ENCODE measurements around the gene MOB3C. TPM values are rescaled to one million over a fixed set of nuclear protein-coding genes. Genes with fewer than 3 reads are reported as not detected.

MOB3C gene
- total RNA-seq, 1 donor from 2014 or later = 8.6 TPM

- no peak for DNase-seq (ENCODE audit: low read depth in 2 of 2)
Measured at GRCh38 chr1:46638921-46639320, 22.3 kb upstream of the MOB3C start.

GRCh38 chr1:46637444-46638083 lies 21.0 kb upstream of the MOB3C start:
- DNase-seq (ENCODE audit: low read depth in 2 of 2) = no peak

- DNase-seq (ENCODE audit: low read depth in 2 of 2) = no peak
Measured at GRCh38 chr1:46635205-46635604, 18.6 kb upstream of the MOB3C start.

- no peak for DNase-seq (ENCODE audit: low read depth in 2 of 2)
Measured at GRCh38 chr1:46630719-46631118, 14.1 kb upstream of the MOB3C start.

- no peak for DNase-seq (ENCODE audit: low read depth in 2 of 2)
Measured at GRCh38 chr1:46623743-46624644, 7.4 kb upstream of the MOB3C start.

GRCh38 chr1:46622344-46622743 lies 5.7 kb upstream of the MOB3C start:
- peak; percentile 30 to 49 for DNase-seq (ENCODE audit: low read depth in 2 of 2)

- no peak for DNase-seq (ENCODE audit: low read depth in 2 of 2)
Measured at GRCh38 chr1:46621930-46622329, 5.3 kb upstream of the MOB3C start.

- no peak for DNase-seq (ENCODE audit: low read depth in 2 of 2)
Measured at GRCh38 chr1:46619656-46620258, 3.1 kb upstream of the MOB3C start.

GRCh38 chr1:46618754-46619415 lies 2.3 kb upstream of the MOB3C start:
- no peak for DNase-seq (ENCODE audit: low read depth in 2 of 2)

GRCh38 chr1:46617833-46618232 lies 1.2 kb upstream of the MOB3C start:
- DNase-seq (ENCODE audit: low read depth in 2 of 2) = no peak

- no peak for DNase-seq (ENCODE audit: low read depth in 2 of 2)
Measured at GRCh38 chr1:46617108-46617800, 643 bp upstream of the MOB3C start.

GRCh38 chr1:46615735-46616134 lies 876 bp downstream of the MOB3C start:
- DNase-seq (ENCODE audit: low read depth in 2 of 2) = no peak

- no peak for DNase-seq (ENCODE audit: low read depth in 2 of 2)
Measured at GRCh38 chr1:46615088-46615487, 1.5 kb downstream of the MOB3C start.

- no peak for DNase-seq (ENCODE audit: low read depth in 2 of 2)
Measured at GRCh38 chr1:46614604-46614984, 2.0 kb downstream of the MOB3C start.

- DNase-seq (ENCODE audit: low read depth in 2 of 2) = peak; percentile 25 to 49
Measured at GRCh38 chr1:46613661-46614603, 2.7 kb downstream of the MOB3C start.

- no peak for DNase-seq (ENCODE audit: low read depth in 2 of 2)
Measured at GRCh38 chr1:46612937-46613660, 3.5 kb downstream of the MOB3C start.

- no peak for DNase-seq (ENCODE audit: low read depth in 2 of 2)
Measured at GRCh38 chr1:46611691-46612221, 4.9 kb downstream of the MOB3C start.

GRCh38 chr1:46607345-46608130 lies 9.1 kb downstream of the MOB3C start:
- DNase-seq (ENCODE audit: low read depth in 2 of 2) = no peak

Measured in dermis microvascular lymphatic vessel endothelial cell (primary cell).